ENCODE measurements around the gene CPNE7.

Gene CPNE7

DNA sequence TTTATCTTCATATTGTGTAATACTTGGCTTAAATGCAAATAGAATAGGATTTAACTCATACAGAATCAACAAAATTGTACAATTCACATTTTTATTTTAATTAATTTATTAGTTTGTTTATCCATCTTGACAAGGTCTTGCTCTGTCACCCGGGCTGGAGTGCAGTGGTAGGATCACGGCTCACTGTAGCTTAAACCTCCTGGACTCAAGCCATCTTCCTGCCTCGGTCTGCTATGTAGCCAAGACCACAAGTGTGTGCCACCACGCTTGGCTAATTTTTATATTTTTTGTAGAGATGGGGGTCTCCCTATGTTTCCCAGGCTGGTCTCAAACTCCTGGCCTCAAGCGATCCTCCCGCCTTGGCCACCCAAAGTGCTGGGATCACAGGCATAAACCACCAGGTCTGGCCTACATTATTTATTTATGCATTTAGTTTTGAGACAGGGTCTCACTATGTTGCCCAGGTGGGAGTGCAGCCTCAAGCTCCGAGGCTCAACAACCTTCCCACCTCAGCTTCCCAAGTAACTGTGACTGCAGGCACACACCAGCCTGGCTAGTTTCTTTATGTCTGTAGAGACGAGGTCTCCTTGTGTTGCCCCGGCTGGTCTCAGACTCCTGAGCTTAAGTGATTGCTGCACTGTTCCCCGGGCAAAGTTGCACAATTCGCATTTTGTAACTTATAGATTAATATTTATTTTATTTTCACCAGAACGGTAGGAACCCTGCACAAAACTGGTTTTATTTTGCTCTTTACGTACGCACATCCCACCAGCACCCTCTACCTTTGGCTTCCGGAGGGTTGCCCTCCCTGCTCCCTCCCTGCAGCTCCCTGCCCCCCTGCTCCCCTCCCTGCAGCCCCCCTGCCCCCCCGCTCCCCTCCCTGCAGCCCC, 42.8 kb downstream of the CPNE7 start:
- DNase-seq (ENCODE audit: extremely low spot score) = no peak
- TF ChIP-seq LEF1 (IDR thresholded peaks at IDR 0.05; ENCODE audit: borderline replicate concordance) (no peak), NFRKB (IDR thresholded peaks at IDR 0.05) (no peak), FOXK2 (IDR thresholded peaks at IDR 0.05) (no peak), SP1 (IDR thresholded peaks at IDR 0.05) (no peak), CTBP1 (IDR thresholded peaks at IDR 0.05; ENCODE audit: borderline replicate concordance) (no peak), ARNT (IDR thresholded peaks at IDR 0.05) (no peak), L3MBTL2 (conservative IDR thresholded peaks at IDR 0.05) (no peak), SUZ12 (IDR thresholded peaks at IDR 0.05) (no peak), TARDBP (IDR thresholded peaks at IDR 0.05) (no peak)
- ChIA-PET CTCF (interaction anchor here (0.9 kb wide), 1 partner anchor 35 kb away, joined by 3 read pairs; no protein-coding TSS in a partner anchor), POLR2A (no interaction called here)

DNA sequence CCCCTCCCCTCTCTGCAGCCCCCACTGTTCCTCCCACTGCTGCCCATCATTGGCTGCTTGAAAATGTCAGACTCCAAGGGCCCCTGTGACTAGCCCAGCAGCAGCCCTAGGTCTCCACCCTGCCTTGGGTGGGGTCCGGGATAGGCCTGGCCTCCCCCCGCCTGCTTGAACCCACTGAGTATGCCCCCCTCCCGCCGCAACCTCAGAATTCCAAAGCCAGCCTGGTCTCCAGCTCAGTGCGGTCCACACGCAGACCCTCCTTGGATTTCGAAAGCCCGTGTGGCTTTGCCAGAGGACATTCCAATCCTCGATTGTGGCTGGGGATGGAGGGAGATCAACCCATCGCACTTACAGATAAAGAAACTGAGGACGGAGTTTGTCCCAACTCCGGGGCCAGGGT, 44.3 kb downstream of the CPNE7 start:
- no peak for DNase-seq (ENCODE audit: extremely low spot score)
- CTCF ChIA-PET = no interaction called here
- TF ChIP-seq TARDBP (IDR thresholded peaks at IDR 0.05) (no peak), HDGF (IDR thresholded peaks at IDR 0.05; ENCODE audit: borderline replicate concordance) (no peak), CTBP1 (IDR thresholded peaks at IDR 0.05; ENCODE audit: borderline replicate concordance) (no peak), FOXK2 (IDR thresholded peaks at IDR 0.05) (no peak)
- POLR2A ChIA-PET = no interaction called here

DNA sequence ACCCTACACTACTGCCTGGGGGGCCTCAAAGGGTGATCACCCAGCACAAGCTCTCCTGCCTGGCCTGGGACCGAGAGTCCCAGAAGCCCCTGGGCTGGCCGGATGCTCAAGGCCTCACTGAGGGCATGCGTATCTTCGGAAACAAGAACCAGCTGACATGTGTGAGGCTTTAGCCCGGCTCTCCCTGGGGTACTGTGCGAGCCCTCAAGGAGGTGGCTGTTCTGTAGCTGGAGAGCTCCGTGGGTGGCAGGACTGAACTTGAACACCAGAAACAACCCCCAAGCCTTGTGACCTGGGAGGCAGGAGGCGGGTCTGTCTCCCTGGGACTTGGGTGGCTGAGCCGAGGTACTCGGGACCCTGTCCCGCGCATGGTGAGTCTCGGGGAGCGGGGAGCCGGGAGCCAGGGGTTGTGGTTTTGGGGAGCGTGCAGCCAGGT, 44.9 kb downstream of the CPNE7 start:
- no peak for DNase-seq (ENCODE audit: extremely low spot score)
- TF ChIP-seq SUZ12 (IDR thresholded peaks at IDR 0.05) = no peak
- no peak for TF ChIP-seq ELF4 (IDR thresholded peaks at IDR 0.05)
- TF ChIP-seq TARDBP (IDR thresholded peaks at IDR 0.05) = no peak
- TF ChIP-seq SP1 (IDR thresholded peaks at IDR 0.05) = no peak
- TF ChIP-seq LEF1 (IDR thresholded peaks at IDR 0.05; ENCODE audit: borderline replicate concordance) = no peak
- TF ChIP-seq NFRKB (IDR thresholded peaks at IDR 0.05) = no peak
- TF ChIP-seq FOXM1 (IDR thresholded peaks at IDR 0.05; ENCODE audit: borderline replicate concordance) = no peak
- ChIA-PET POLR2A (no interaction called here), CTCF (no interaction called here)

DNA sequence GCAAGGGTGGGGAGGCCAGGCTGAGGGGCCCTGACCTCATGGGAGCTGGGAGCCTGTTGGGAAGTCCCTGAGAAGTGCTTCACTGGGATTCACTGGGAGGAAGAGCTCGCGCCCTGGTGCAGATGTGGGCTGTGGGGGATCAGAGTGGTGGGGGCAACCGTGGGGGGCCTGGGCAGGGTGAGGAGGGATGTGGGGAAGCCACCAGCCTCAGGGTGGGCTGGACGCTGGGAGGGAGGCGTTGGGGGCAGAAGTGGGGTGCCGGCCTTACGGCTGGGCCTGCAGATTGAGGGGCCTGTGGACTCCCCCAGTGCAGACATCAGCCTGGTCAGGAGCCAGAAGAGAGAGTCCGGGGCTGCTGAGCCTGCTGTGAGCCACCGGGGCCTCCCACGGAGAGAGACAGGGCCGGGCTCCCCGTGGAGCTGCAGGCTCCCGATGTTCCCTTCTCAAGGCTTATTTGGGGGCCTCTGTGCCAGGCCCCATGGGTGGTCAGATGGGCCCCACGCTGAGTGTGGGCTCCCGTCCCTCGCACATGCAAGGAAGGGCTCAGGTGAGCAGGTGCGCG, 45.7 kb downstream of the CPNE7 start:
- no peak for DNase-seq (ENCODE audit: extremely low spot score)
- CTCF ChIA-PET = no interaction called here
- POLR2A ChIA-PET = no interaction called here
- TF ChIP-seq, protein P1, sequence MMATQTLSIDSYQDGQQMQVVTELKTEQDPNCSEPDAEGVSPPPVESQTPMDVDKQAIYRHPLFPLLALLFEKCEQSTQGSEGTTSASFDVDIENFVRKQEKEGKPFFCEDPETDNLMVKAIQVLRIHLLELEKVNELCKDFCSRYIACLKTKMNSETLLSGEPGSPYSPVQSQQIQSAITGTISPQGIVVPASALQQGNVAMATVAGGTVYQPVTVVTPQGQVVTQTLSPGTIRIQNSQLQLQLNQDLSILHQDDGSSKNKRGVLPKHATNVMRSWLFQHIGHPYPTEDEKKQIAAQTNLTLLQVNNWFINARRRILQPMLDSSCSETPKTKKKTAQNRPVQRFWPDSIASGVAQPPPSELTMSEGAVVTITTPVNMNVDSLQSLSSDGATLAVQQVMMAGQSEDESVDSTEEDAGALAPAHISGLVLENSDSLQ (IDR thresholded peaks at IDR 0.05) = no peak
- TF ChIP-seq LEF1 (IDR thresholded peaks at IDR 0.05; ENCODE audit: borderline replicate concordance) (no peak), SP1 (IDR thresholded peaks at IDR 0.05) (no peak), TARDBP (IDR thresholded peaks at IDR 0.05) (no peak)

DNA sequence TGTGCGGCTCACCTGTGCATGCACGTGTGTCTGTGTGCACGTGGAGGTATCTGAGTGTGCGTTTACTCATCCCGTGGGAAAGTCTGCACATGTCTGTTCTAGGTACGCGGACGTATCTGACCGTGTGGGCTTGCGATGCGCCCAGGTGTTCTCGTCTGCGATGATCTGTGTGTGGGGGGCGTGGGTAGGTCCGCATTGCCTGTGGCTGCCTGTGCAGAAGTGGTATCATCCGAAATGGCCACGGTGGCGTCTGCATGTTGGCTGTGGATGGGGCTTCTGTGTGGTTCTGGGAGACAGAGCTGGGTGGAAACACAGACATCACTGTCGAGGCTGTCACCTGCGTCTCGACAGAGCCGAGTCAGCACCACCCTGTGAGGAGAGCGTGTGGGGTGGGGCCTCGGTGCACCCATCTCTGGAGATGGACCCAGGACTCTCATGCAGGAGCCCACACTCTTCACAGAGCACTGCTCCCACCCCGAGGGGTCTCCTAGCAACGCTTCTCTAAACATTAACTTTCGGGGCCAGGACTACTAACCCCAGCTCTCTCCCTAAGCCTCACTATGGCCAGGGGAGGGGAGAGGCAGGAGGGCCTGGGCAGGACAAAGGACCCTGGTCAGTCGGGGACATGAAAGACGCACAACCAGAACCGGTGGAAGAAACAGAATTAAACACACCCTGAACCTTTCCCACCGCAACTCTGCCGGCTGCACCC, 46.3 kb downstream of the CPNE7 start:
- no peak for DNase-seq (ENCODE audit: extremely low spot score)
- ChIA-PET CTCF (no interaction called here), POLR2A (no interaction called here)
- no peak for TF ChIP-seq SP1 (IDR thresholded peaks at IDR 0.05)
- TF ChIP-seq FOXA1 (IDR thresholded peaks at IDR 0.05) = no peak
- no peak for TF ChIP-seq FOXM1 (IDR thresholded peaks at IDR 0.05; ENCODE audit: borderline replicate concordance)
- TF ChIP-seq HDGF (IDR thresholded peaks at IDR 0.05; ENCODE audit: borderline replicate concordance) = no peak
- TF ChIP-seq ZNF384 (IDR thresholded peaks at IDR 0.05) = no peak
- no peak for TF ChIP-seq L3MBTL2 (conservative IDR thresholded peaks at IDR 0.05)
- no peak for TF ChIP-seq SUZ12 (IDR thresholded peaks at IDR 0.05)
- TF ChIP-seq BHLHE40 (IDR thresholded peaks at IDR 0.05; ENCODE audit: borderline replicate concordance) = no peak
- TF ChIP-seq TARDBP (IDR thresholded peaks at IDR 0.05) = no peak
- TF ChIP-seq ARNT (IDR thresholded peaks at IDR 0.05) = no peak
- TF ChIP-seq ELF4 (IDR thresholded peaks at IDR 0.05) = no peak
- TF ChIP-seq, protein P1 (IDR thresholded peaks at IDR 0.05) = no peak
- no peak for TF ChIP-seq NFRKB (IDR thresholded peaks at IDR 0.05)
- no peak for TF ChIP-seq LEF1 (IDR thresholded peaks at IDR 0.05; ENCODE audit: borderline replicate concordance)
- TF ChIP-seq CTBP1 (IDR thresholded peaks at IDR 0.05; ENCODE audit: borderline replicate concordance) = no peak
- no peak for TF ChIP-seq FOXK2 (IDR thresholded peaks at IDR 0.05)

DNA sequence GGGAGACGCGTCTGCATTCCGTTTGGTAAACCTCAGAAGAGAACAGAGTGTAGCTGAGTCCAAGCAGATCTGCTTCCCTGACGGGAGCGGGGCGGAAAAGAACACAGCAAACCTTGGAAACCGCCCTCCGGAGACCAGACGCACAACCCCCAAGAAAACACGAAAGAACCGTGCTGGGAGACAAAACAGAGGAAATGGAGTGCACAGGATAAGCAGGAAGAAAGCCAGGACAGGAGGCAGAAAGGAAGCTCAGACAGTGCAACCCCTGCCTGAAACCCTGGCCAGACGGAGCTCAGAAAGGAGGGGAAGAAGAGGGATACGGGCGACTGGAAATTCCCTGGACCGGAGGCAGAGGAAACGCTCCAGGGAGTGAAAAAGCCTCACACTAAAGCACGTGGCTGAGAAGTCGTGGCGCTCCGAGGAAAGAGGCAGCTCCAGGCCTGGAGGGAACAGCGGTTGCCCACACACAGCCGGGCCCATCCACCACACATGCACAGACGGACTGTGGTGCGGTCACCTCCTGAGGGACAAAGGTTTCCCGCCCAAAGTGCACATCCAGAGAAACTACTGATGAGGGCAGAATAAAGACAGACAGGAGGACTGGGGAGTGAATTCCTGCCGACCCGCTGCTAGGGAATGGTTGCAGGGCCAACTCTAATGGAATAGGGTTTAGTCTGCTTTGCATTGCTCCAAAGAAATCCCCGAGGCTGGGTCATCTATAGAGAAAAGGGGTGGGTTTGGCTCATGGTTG, 48.1 kb downstream of the CPNE7 start:
- ChIA-PET POLR2A (no interaction called here), CTCF (interaction anchor here (0.6 kb wide), 1 partner anchor 302 kb away, joined by 7 read pairs; no protein-coding TSS in a partner anchor)
- no peak for DNase-seq (ENCODE audit: extremely low spot score)
- no peak for TF ChIP-seq ARNT (IDR thresholded peaks at IDR 0.05)
- peak; percentile 31; the same call in 1 of the 2 replicates for TF ChIP-seq L3MBTL2 (conservative IDR thresholded peaks at IDR 0.05)
- no peak for TF ChIP-seq SP1 (IDR thresholded peaks at IDR 0.05)
- no peak for TF ChIP-seq FOXM1 (IDR thresholded peaks at IDR 0.05; ENCODE audit: borderline replicate concordance)

Data from HEK293T (cell line).